Stimulated activated CD4-positive, alpha-beta T cell treated with anti-CD3 and anti-CD28 coated beads, Interleukin-4, amount 100 ng/mL, for 48 hours (primary cell): ENCODE data around the gene HCRTR1.

Source experiments
- DNase-seq, 2 donors: peaks; one replicate each; pipeline ENCODE4 v3.0.0-alpha.2; 2020; ENCODE audit warnings: low read depth in 2 of 2

HCRTR1 gene

GRCh38 chr1:31598980-31599379 is 18.5 kb upstream of the HCRTR1 start:
- DNase-seq: no peak

GRCh38 chr1:31600641-31601040 is 16.8 kb upstream of the HCRTR1 start:
- DNase-seq: no peak

- no peak for DNase-seq
Measured at GRCh38 chr1:31602081-31602480, 15.4 kb upstream of the HCRTR1 start.

- DNase-seq: peak; percentile 22 to 24
Measured at GRCh38 chr1:31605908-31606427, 11.5 kb upstream of the HCRTR1 start.

- DNase-seq: no peak
Measured at GRCh38 chr1:31607360-31607759, 10.1 kb upstream of the HCRTR1 start.

- DNase-seq: no peak
Measured at GRCh38 chr1:31609514-31610118, 7.9 kb upstream of the HCRTR1 start.

GRCh38 chr1:31614414-31615005 is 3.0 kb upstream of the HCRTR1 start:
- no peak for DNase-seq

GRCh38 chr1:31615414-31615813 is 2.1 kb upstream of the HCRTR1 start:
- DNase-seq: no peak

- no peak for DNase-seq
Measured at GRCh38 chr1:31615939-31616338, 1.6 kb upstream of the HCRTR1 start.

GRCh38 chr1:31617916-31618746 is 642 bp downstream of the HCRTR1 start:
- DNase-seq: peak; percentile 26 to 49

GRCh38 chr1:31618916-31619846 is 1.7 kb downstream of the HCRTR1 start:
- DNase-seq: no peak

- no peak for DNase-seq
Measured at GRCh38 chr1:31620631-31621497, 3.4 kb downstream of the HCRTR1 start.

GRCh38 chr1:31621498-31621820 is 4.0 kb downstream of the HCRTR1 start:
- no peak for DNase-seq

GRCh38 chr1:31621847-31622730 is 4.6 kb downstream of the HCRTR1 start:
- no peak for DNase-seq

GRCh38 chr1:31623365-31623764 is 5.9 kb downstream of the HCRTR1 start:
- DNase-seq: no peak

- no peak for DNase-seq
Measured at GRCh38 chr1:31624309-31624708, 6.8 kb downstream of the HCRTR1 start.

GRCh38 chr1:31624731-31625514 is 7.4 kb downstream of the HCRTR1 start:
- no peak for DNase-seq

GRCh38 chr1:31625561-31626222 is 8.2 kb downstream of the HCRTR1 start:
- no peak for DNase-seq
